Lung (tissue), 12 donors: ENCODE results near the gene GDPD3. TPM values are rescaled to one million over a fixed set of nuclear protein-coding genes. Genes with fewer than 3 reads are reported as not detected.

ENCODE experiments used
- ATAC-seq: fragments of 200-7000 bp; cut with Tn5 transposase; one replicate; pipeline ENCODE4 v1.9.1; 2020; ENCODE audit warnings: moderate number of reproducible peaks; ENCODE audit not compliant: insufficient read depth, low FRiP score
- DNase-seq, 3 donors: peaks; one replicate each; pipeline ENCODE4 v3.0.0-alpha.2; 2013 to 2017
- H3K27ac ChIP-seq, 2 donors: one replicate each; pipeline ENCODE4 v1.5.1; 2013; ENCODE audit warnings: mild to moderate bottlenecking in 2 of 2, moderate library complexity in 2 of 2, control low read depth in 1 of 2, inconsistent platforms in 1 of 2, low read depth in 1 of 2, low read length in 1 of 2
- H3K27me3 ChIP-seq, 3 donors: one replicate each; pipeline ENCODE4 v1.5.1; 2013; ENCODE audit warnings: low read length in 2 of 3; ENCODE audit not compliant: control insufficient read depth in 3 of 3, insufficient read depth in 3 of 3
- H3K36me3 ChIP-seq, 4 donors: one replicate each; pipeline ENCODE4 v1.5.1; 2013; ENCODE audit warnings: low read length in 4 of 4, mild to moderate bottlenecking in 1 of 4, moderate library complexity in 1 of 4; ENCODE audit not compliant: control insufficient read depth in 4 of 4, insufficient read depth in 4 of 4
- H3K4me1 ChIP-seq, 5 donors: one replicate each; pipeline ENCODE4 v1.5.1; 2013; ENCODE audit warnings: low read length in 5 of 5, mild to moderate bottlenecking in 2 of 5, moderate library complexity in 1 of 5; ENCODE audit not compliant: control insufficient read depth in 5 of 5, insufficient read depth in 5 of 5
- H3K4me3 ChIP-seq: one replicate; pipeline ENCODE4 v1.5.1; 2013; ENCODE audit warnings: mild to moderate bottlenecking, control low read depth, moderate library complexity
- H3K9ac ChIP-seq, 2 donors: one replicate each; pipeline ENCODE4 v1.5.1; 2013; ENCODE audit warnings: low read length in 2 of 2, control low read depth in 1 of 2; ENCODE audit not compliant: insufficient read depth in 1 of 2
- H3K9me3 ChIP-seq, 4 donors: one replicate each; pipeline ENCODE4 v1.5.1; 2013; ENCODE audit warnings: low read length in 3 of 4, mild to moderate bottlenecking in 1 of 4, moderate library complexity in 1 of 4; ENCODE audit not compliant: control insufficient read depth in 4 of 4, insufficient read depth in 3 of 4
- WGBS, 2 donors: extraction: QIAGEN DNeasy Blood & Tissue Kit; methylation state at CpG; one replicate each; pipeline ENCODE4 v1.1.7; 2013; 5-methylcytosine and 5-hydroxymethylcytosine counted together
- polyA plus RNA-seq, 2 donors: library from polyadenylated mRNA; stranded (reverse); fragments of 200-250 nt; gene quantifications; one replicate each; pipeline ENCODE4 v1.2.1, GENCODE V29; 2013
- total RNA-seq, 2 donors: library from RNA; depleted of rRNA in 1 of 2; stranded (reverse); fragments of >200 nt in 1 of 2; gene quantifications; one replicate each; pipeline ENCODE4 v1.2.1, GENCODE V29; 2014 to 2021
- TF ChIP-seq, protein P1 (sequence below): IDR thresholded peaks from 2 replicates; pipeline ENCODE4 v1.5.1; 2012; ENCODE audit warnings: mild to moderate bottlenecking; ENCODE audit errors: control extremely low read depth, extremely low read depth
- donor health status: control.
- donor health status: control.
- donor health status: Bipolar disorder and iron deficiency.
- donor health status: healthy.
- donor health status: DM: yes; HTN: yes; CAD: no.

Gene GDPD3
- total and polyA plus RNA-seq, 4 donors: 4.1 to 6.0 (median 5.5) TPM

DNA sequence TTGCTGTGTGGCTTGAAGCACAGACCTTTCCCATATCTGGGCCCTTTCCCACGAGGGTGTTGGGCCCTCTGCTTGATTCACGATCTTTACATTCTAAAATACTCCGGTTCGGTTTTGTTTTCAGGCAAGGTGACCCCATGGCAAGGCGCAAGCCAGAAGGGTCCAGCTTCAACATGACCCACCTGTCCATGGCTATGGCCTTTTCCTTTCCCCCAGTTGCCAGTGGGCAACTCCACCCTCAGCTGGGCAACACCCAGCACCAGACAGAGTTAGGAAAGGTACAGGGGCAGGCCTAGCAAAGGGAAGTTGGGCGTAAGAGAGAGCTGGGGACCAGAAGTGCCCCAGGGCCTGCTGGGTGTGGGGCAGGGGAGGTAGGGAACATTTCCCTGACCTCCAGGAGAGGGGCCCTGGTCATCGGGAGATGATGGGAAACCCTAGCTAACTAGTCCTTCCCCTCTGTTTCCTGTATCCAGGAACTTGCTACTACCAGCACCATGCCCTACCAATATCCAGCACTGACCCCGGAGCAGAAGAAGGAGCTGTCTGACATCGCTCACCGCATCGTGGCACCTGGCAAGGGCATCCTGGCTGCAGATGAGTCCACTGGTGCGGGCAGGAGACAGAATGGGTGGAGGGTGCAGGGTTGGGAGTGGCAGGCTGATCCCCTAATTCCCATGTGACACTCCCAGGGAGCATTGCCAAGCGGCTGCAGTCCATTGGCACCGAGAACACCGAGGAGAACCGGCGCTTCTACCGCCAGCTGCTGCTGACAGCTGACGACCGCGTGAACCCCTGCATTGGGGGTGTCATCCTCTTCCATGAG, 46.4 kb downstream of the GDPD3 start:
- TF ChIP-seq, protein P1, sequence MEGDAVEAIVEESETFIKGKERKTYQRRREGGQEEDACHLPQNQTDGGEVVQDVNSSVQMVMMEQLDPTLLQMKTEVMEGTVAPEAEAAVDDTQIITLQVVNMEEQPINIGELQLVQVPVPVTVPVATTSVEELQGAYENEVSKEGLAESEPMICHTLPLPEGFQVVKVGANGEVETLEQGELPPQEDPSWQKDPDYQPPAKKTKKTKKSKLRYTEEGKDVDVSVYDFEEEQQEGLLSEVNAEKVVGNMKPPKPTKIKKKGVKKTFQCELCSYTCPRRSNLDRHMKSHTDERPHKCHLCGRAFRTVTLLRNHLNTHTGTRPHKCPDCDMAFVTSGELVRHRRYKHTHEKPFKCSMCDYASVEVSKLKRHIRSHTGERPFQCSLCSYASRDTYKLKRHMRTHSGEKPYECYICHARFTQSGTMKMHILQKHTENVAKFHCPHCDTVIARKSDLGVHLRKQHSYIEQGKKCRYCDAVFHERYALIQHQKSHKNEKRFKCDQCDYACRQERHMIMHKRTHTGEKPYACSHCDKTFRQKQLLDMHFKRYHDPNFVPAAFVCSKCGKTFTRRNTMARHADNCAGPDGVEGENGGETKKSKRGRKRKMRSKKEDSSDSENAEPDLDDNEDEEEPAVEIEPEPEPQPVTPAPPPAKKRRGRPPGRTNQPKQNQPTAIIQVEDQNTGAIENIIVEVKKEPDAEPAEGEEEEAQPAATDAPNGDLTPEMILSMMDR: no peak
- 61 to 69% methylated on average over 21 of the region's 21 CpGs for WGBS, 2 donors
- Histone ChIP-seq H3K4me3 (peak overlapping the region; percentile 96), H3K9ac (peak overlapping the region; percentile 69 to 89), H3K4me1 (peaks cover 7 to 24% (median 12%) of the 10 kb centered on the region in 5 donors), H3K27me3 (no peaks in the 10 kb centered on the region), H3K36me3 (peaks cover 14 to 42% (median 32%) of the 10 kb centered on the region in 4 donors), H3K27ac (peak overlapping the region; percentile 95 to 99), H3K9me3 (no peaks in the 10 kb centered on the region)
- no peak for ATAC-seq
- DNase-seq: no peak

DNA sequence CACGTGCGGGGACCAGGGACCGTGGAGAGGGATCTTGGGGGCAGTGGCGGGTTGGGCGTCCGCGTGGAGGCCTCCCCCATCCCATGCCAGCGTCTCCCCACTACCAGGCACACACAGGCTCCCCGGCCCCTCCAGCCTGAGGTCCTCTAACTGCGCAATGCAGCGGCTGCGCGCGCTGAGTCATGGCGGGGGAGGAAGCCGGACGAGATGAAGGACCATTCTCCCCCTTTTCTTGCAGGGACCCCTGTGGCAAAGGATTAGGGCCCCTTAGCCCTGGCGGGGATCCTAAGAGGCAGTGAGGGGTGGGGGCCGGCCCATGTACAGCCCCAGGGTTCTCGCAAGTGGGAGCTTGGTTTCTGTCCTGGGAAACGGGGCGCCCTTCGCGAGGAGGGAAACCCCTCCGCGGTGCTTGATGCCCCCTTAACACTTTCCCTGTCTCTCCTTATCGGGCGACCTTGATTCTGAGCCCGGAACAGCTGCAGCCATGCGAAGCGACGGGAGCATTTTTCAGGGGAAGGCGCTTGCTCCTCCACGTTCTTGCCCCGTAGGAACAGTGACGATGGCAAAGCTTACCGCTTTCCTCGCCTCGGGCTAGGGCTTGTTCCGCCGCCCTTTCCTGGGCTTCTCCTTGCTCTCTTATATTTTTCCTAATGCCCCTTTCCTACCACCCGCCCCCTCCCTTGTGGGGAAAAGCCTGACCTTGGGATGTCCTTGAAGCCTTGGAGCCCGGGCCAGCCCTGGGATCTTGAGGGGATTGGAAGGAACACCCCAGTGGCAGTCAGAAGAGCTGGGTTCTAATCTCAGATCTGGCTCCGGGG, 47.2 kb downstream of the GDPD3 start:
- Histone ChIP-seq H3K9me3 (no peaks in the 10 kb centered on the region), H3K36me3 (peaks cover 14 to 36% (median 31%) of the 10 kb centered on the region in 4 donors), H3K4me1 (peaks cover 7 to 24% (median 12%) of the 10 kb centered on the region in 5 donors), H3K4me3 (peak overlapping the region; percentile 96), H3K27me3 (no peaks in the 10 kb centered on the region), H3K9ac (peak overlapping the region; percentile 69 to 89), H3K27ac (peak overlapping the region; percentile 95 to 99)
- TF ChIP-seq, protein P1: no peak
- ATAC-seq (peak; percentile 12), DNase-seq (peak; percentile 32 to 72 (median 34))
- 1% methylated on average over 37 to 44 of the region's 44 CpGs for WGBS, 2 donors

DNA sequence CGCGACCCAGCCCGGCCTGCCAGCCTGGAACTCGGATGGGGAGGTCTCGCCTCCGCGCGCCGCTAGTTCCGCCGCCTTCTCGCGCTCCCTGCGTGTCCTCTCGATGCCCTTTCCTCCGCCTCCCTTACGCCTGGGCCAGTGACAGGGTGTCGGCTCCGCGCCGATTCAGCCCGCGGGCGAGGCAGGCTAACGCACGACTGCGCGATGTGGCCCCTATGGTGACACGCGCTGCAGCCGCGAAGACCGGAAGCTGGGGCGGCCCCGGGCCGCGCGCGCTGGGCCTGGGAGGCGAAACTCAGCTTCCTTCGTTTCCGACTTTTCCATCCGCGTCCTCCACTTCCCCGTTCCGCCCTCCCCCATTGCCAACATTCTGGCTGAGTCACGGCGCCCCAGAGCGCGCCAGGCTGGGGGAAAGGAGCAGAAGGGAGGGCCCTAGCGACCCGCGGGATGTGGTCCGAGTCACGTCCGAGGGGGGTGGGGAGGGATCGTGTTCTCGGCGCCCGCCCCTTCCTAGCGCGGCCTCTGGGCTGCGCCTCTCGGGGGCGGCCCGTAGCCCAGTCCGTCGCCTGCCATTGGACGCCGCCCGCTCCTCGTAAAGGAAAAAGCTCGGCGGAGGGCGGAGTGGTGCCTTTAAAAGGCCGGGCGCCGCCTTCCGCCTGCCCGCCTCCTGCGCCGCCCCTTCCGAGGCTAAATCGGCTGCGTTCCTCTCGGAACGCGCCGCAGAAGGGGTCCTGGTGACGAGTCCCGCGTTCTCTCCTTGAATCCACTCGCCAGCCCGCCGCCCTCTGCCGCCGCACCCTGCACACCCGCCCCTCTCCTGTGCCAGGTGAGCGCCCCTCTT, 48.0 kb downstream of the GDPD3 start, which contains the start of gene ALDOA:
TSS of gene ALDOA (plus strand) at position 659 of the 841 bp plus-strand sequence. CDS start 1,138 bp downstream, outside the sequence.
- DNase-seq (peak; percentile 98 to 99 (median 99)), ATAC-seq (peak; percentile 93)
- H3K27ac ChIP-seq: peak within 1 kb of the TSS; percentile 97 to 99
- peaks cover 7 to 31% (median 20%) of the 10 kb centered on the region in 5 donors for H3K4me1 ChIP-seq
- TF ChIP-seq, protein P1: no peak
- H3K27me3 ChIP-seq: no peaks in the 10 kb centered on the region
- peak within 1 kb of the TSS; percentile 83 to 89 for H3K9ac ChIP-seq
- H3K9me3 ChIP-seq: no peaks in the 10 kb centered on the region
- H3K4me3 ChIP-seq: peak within 1 kb of the TSS; percentile 96
- peaks cover 11 to 32% (median 29%) of the 10 kb centered on the region in 4 donors for H3K36me3 ChIP-seq
- 0% methylated on average over 72 to 99 of the region's 99 CpGs for WGBS, 2 donors
